Ramos (cell line): ENCODE measurements around the gene PRPF31.
"Not testable (repeated sequence)": the region's sequence is repeated elsewhere in the genome, so short reads cannot be mapped to it uniquely, and the experiment has no call there.

ENCODE experiments used
- in situ Hi-C: fragments of 300-500 bp; cut with MboI; formaldehyde crosslinking; loops from one replicate; pipeline ENCODE4 v1.14.3; 2022; ENCODE audit warnings: low sequenced_read_pairs; ENCODE audit not compliant: unreplicated experiment

PRPF31 gene, protein sequence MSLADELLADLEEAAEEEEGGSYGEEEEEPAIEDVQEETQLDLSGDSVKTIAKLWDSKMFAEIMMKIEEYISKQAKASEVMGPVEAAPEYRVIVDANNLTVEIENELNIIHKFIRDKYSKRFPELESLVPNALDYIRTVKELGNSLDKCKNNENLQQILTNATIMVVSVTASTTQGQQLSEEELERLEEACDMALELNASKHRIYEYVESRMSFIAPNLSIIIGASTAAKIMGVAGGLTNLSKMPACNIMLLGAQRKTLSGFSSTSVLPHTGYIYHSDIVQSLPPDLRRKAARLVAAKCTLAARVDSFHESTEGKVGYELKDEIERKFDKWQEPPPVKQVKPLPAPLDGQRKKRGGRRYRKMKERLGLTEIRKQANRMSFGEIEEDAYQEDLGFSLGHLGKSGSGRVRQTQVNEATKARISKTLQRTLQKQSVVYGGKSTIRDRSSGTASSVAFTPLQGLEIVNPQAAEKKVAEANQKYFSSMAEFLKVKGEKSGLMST

DNA sequence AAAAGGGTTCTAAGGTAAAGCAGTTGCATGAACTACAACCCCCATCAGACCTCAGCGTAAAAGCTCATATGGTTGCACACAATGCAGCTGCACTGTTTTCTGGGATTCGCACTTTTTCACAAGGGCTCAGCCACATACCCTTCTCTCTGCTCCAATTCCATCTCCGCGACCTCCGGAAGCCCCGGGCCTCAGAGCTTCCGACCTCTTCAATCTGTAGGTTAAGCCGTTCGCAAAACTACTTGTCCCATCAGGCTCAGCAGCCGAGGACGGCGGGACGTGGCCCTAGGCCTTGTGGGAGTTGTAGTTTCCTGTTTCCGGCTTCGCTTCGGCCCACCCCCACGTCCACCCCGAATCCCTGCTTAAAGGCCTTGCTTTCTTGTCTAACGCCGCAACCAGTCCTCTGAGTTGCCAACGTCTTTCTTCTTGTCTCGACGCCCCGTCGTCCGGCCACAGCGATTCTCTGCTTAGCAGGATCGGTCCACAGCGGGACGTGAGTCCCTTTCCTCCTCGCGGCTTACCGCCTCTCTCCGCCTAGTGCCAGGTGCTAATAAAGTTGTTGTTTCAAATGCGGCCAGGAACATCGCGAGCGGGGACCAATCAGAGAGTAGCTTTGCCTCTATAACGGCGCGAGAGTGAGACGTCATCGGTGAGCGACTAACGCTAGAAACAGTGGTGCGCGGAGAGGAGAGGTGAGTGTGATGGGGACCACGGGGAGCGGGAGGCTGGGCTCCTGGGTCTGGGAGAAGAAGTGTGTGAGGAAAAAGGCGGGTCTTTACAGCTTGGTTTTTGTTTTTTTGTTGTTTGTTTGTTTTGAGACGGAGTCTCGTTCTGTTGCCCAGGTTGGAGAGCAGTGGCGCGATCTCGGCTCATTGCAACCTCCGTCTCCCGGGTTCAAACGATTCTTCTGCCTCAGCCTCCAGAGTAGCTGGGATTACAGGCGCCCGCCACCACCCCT, at the start of gene PRPF31, which contains the start of gene TFPT:
Gene PRPF31 (plus strand): TSS at position 646 of the 955 bp plus-strand sequence. CDS start 2,525 bp downstream, outside the sequence.
Gene TFPT (minus strand): TSS at position 549 of the 955 bp plus-strand sequence. CDS start 388 bp downstream, at position 161.
- in situ Hi-C loops = no loop called here

DNA sequence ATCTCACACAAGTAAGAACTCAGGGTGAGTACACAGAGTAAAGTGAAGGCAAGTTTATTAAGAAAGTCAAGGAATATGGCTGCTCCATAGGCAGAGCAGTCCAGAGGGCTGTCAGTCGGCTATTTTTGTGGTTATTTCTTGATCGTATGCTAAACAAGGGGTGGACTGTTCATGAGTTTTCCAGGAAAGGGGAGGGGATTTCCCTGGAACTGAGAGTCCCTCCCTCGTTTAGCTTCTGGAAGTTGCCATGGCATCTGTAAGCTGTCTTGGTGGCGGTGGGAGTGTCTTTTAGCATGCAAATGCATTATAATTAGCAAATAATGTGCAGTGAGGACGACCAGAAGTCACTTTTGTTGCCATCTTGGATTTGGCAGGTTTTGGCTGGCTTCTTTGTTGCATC, 46.1 kb upstream of the PRPF31 start:
- in situ Hi-C loops = no loop called here

DNA sequence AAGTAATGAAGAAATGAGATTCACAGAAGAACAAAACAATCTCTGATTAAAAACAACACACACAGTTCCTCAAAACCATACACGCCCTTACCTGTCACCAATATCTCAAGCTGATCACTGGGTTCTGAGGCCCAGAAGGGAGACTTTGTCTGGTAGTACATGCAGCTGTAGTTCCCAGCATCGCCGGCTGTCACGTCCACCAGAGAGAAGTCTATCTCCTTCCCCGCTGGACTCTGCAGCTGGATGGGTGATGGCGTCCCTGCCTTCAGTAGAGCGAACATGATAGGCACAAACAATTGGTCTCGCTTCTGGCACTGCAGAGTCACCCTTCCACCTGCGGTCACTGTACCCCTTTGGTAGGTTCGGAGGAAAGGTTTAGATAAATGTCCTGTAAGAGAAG, 41.7 kb upstream of the PRPF31 start:
- in situ Hi-C loops = no loop called here

DNA sequence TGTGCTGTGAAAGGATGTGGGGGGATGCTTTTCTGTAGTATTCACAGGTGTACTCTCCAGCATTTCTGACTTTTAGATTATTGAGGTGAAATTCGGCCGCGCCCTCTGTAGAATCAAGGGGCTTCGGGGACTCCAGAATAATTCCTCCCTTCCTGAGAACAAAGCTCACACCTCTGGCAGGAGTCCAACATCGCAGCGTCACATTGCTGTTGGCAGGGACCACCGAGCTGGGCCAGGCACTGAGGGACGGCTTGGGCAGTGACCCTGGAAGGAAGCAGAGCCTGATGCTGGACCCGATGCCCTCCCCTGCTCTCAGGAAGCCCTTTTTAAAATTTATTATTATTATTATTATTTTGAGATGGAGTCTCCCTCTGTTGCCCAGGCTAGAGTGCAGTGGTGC, 40.7 kb upstream of the PRPF31 start:
- in situ Hi-C loops = no loop called here

DNA sequence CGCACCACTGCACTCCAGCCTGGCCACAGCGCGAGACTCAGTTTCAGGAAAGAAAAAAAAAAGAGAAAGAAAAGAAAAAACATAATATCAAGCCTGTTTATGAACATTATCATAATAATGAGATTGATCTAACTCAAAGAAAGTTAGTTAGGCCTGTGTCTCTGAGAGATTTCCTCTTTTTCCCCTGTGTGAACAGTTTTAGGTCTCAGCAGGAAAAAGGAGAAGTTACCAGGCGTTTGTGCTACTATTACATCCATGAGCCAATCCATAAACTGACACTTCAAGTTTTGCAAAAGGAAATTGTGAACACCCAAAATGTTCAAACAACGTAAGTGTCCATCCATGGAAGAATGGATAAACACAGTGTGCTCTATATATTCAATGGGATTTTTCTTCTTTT, 38.2 kb upstream of the PRPF31 start:
- in situ Hi-C loops = no loop called here

DNA sequence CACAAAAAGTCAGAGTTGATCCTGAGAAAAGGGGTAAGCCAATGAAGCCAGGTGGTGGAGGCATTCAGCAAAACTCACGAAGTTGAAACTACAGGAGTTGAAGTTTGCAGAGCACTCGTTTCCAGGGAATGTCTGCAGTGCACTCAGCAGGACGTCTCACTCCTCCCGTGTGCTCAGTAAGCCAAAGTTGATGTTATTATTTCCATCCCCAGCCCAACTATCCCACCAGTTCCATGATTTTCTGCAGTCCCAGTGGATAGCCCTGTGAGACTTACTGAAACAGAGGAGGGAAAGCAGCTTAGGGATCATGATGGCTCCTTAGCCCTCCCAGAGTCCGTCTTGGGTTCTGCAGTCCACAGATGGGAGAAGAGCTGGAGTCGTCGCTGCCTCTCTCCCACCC, 34.5 kb upstream of the PRPF31 start, which contains the start of gene TARM1:
Gene TARM1 (minus strand): TSS at position 334 of the 400 bp plus-strand sequence. CDS start 25 bp downstream, at position 309.
- in situ Hi-C loops = no loop called here

DNA sequence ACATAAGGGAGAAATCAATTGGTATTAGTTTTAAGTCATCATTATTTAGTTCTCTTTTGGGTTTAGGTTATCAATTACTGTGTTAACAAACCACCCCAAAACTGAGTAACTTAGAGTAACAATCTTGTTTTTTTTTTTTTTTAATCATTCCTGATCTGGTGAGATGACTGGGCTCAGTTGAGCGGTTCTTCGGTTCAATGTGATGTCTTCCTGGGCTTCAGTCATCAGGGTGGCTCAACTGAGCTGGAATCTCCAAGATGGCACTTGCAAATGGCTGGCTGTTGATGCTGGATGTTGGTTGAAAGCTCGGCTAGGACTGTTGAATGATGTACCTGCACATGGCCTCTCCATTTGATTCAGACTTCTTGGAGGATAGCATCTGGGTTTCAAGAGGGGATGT, 31.1 kb upstream of the PRPF31 start:
- in situ Hi-C loops = no loop called here

DNA sequence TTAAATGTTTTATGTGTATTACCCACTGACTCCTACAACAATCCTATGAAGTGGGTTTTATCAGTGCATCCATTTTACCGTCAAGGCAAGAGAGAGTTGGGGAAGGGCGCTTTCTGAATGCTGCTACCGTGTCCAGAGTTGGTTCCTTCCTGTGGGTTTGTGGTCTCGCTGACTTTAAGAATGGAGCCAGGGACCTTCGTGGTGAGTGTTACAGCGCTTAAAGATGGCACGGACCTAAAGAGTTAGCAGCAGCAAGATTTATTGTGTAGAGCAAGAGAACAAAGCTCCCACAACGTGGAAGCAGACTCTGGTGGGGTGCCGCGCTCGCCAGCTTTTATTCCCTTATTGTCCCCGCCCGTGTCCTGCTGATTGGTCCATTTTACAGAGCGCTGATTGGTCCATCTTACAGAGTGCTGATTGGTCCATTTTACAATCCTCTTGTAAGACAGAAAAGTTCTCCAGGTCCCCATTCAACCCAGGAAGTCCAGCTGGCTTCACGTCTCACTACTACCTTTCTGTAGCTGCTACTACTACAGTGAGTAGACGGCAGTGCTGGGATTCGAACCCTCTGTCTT, 21.0 kb upstream of the PRPF31 start:
- in situ Hi-C loops = no loop called here

DNA sequence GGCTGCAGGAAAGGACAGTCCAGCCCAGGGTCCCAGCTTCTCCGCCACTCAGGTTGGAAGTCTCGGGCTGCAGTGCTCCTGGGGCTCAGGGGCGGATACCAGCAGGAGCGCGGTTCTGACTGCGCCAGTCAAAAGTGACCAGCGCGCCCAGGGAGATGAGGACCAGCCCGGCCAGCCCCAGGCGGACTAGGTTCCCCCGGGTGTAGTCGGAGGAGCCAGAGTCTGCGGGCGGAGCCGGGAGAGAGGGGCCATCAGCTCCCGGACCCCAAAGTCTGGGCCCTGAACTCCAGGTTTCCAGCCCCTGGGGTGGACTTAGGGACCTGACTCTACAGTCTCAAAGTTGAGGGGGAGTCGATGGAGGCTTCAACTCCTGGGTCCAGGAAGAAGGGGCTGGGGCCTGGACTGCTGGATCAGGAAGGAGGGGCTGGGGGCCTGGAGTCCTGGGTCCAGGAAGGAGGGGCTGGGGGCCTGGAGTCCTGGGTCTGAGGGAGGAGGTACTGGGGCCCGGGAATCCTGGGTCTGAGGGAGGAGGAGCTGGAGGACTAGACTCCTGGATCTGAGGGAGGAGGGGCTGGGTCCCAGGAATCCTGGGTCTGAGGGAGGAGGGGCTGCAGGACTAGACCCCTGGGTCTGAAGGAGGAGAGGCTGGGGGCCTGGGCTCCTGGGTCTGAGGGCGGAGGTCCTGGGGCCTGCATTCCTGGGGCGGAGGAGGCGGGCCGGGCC, 20.3 kb upstream of the PRPF31 start:
- in situ Hi-C loops = no loop called here

DNA sequence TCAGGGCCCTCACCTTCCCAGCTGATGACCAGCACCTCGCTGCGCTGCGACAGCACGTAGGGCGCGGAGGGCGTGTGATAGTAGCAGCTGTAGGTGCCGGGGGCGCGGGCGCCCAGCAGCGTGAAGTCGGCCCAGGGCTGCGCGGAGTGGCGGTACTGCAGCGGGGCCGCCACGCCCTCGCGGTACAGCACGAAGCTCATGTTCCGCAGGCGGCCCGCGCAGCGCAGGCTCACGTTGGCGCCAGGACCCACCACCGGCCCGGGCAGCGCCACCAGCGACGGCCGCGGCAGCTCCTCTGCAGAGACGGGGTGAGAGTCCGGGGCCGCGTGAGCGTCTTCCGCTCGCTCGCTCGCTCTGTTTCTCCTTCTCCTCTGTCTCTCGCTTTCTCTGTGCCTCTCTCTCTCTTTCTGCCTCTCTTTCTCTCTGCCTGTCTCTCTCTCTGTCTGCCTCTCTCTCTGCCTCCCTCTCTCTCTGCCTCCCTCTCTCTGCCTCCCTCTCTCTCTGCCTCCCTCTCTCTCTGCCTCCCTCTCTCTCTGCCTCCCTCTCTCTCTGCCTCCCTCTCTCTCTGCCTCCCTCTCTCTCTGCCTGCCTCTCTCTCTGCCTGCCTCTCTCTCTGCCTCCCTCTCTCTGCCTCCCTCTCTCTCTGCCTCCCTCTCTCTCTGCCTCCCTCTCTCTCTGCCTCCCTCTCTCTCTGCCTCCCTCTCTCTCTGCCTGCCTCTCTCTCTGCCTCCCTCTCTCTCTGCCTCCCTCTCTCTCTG, 19.5 kb upstream of the PRPF31 start:
- in situ Hi-C loops = not testable (repeated sequence)

DNA sequence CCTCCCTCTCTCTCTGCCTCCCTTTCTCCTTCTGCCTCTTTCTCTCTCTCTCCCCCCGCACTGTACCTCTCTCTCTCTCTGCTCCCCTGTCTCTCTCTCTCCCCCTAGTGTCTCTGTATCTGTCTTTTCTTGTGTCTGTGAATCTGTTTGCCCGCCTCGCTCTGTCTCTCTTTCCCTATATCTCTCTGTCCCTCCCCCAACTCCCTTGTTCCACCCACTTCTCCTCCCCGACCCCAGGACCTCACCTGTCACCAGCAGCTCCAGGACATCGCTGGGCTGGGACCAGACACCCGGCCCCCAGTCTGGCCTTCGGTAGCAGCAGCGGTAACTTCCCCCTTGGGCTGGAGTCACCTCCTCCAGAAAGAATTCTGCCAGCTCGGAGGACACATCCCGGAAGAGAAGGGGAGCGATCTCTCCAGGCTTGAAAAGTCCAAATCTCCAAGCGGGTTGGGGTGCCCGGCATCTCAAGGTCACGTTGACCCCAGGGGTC, 18.9 kb upstream of the PRPF31 start:
- in situ Hi-C loops = no loop called here

DNA sequence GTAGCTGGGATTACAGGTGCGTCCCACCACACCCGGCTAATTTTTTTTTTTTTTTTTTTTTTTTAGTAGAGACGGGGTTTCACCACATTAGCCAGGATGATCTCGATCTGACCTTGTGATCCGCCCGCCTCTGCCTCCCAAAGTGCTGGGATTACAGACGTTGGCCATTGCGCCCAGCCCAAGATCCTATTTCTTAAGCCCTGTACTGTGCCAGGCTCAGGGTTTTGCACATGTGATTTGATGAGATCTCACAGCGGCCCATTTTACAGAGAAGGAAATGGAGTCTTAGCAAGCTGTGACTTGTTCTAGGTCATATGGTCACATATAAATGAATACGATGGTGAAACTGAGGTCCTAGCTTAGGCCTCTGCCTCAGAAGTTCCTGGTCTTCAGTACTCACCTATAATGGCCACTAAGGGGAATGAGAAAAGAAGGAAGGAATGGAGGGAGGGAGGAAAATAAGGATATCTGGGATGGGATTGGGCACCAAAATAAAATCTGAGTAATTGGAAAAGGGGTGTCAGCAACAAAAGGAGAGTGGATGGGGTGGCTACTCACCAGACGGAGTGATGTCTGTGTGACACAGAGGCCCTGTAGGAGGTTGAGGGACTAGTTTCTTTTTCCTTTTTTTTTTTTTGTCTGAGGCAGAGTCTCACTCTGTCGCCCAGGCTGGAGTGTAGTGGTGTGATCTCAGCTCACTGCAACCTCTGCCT, 16.2 kb upstream of the PRPF31 start:
- in situ Hi-C loops = no loop called here

DNA sequence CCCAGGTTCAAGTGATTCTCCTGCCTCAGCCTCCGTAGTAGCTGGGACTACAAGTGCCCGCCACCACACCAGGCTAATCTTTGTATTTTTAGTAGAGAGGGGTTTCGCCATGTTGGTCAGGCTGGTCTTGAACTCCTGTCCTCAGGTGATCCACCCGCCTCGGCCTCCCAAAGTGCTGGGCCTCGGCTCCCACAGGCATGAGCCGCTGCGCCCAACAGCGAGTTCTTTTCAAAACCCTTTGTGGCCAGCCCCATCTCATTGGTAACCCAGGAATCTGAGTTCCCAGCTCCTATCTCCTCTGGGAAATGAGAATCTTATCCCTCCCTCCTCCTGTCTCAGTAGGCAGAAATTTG, 15.7 kb upstream of the PRPF31 start:
- in situ Hi-C loops = not testable (repeated sequence)

DNA sequence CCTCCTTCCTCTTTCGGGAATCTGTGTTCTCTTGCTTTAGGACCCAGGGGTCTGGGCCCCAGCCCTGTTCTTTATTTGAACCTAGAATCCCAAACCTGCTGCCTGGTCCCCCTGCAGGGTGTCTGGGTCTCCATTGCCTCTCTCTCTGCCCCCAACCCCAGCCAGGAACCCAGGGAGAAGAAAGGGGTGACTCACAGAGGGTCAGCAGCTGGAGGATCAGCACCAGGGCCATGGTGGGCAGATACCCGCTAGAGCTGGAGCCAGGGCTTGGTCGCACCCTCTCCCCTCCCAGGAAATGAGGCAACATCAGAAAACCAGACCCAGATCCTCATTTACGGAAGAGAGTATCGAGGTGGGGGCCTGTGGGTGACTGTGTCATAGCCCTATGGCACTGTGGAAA, 15.0 kb upstream of the PRPF31 start, which contains the start of gene OSCAR:
Gene OSCAR (minus strand): TSS at position 243 of the 400 bp plus-strand sequence. CDS start 11 bp downstream, at position 232.
- in situ Hi-C loops = no loop called here

DNA sequence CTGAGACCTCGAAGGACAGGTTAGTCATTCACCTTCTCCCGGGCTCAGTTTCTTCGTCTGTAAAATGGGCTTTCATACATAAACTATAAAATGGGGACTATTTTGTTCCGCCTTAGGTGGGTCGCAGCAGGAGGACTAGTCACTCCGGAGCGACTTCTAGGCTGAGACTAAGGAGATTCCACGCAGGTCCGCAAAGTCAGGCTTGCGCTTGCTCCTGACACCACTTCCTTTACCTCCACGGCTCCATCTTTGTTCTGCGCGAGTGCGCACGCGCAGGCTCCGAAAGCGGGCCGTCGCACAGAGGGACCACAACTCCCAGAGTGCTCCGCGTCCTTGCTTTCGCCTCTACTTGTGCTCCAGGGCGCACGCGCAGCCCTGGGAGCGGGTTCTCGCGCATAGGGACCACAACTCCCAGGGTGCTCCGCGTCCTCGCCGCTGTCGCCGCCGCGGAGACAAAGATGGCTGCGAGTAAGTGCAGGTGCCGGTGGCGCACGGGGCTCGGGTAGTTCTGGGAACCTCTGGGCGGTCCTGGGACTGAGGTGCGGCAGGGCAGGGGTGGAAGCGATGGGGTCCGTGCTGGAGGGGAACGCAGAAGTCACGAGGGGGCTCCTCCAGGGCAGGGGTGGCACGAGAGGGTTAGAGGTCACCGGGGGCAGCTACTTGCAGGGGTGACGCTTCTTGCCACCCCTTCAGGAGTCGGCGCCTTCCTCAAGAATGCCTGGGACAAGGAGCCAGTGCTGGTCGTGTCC, 13.0 kb upstream of the PRPF31 start, which contains the start of gene NDUFA3:
Gene NDUFA3 (plus strand): TSS at position 435 of the 749 bp plus-strand sequence. CDS start 24 bp downstream, at position 459.
- in situ Hi-C loops = no loop called here

DNA sequence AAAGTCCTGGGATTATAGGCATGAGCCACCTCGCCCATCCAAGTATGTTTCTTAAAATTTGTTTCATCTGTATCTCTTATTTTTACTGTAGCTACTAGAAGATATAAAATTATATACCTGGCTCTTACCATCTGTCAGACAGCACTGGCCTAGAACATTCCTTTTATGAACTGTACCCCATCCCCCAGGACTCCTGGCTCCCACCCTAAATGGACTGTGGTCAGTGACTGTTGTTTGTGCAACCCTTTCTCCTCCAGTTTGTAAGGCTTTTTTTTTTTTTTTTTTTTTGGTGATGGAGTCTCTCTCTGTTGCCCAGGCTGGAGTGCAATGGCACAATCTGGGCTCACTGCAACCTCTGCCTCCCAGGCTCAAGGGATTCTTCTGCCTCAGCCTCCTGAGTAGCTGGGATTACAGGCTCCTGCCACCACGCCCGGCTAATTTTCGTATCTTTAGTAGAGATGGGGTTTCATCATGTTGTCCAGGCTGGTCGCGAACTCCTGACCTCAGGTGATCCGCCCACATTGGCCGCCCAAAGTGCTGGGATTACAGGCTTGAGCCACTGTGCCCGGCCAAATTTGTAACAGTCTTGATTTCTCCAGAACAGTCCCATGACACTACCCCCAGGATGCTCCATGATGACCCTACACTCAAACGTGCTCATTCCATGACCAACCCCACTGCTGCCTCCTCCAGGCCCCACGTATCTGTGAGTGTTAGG, 10.4 kb upstream of the PRPF31 start:
- in situ Hi-C loops = no loop called here

DNA sequence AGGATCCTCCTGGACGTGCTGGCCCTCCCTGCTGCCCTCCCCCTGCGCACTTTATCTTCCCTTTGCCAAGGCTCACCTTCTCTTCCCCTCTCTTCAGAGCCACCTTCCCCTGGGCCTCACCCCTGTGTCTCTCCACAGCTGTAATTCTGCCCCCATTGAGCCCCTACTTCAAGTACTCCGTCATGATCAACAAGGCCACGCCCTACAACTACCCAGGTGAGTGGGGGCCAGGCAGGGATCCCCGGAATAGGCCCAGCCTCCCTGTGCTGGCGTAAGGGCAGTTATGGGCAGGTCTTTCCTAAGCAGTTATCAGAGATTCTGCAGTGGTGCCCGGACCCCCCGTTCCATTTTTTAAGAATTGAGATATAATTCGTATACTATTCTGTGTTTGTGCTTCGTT, 9.8 kb upstream of the PRPF31 start:
- in situ Hi-C loops = no loop called here
